Activated CD8-positive, alpha-beta memory T cell treated with anti-CD3 and anti-CD28 coated beads, Interleukin-2, amount 50 U/mL, for 48 hours (primary cell): Measurements from ENCODE around the gene EIF2AK3.

Source experiments
- DNase-seq: peaks from one replicate; pipeline ENCODE4 v3.0.0-alpha.2; 2020

The EIF2AK3 gene

GRCh38 chr2:88537640-88538039 lies 89.6 kb downstream of the EIF2AK3 start:
- DNase-seq = no peak

- DNase-seq = no peak
Measured at GRCh38 chr2:88530081-88530480, 97.2 kb downstream of the EIF2AK3 start.

- DNase-seq = no peak
Measured at GRCh38 chr2:88521445-88522073, 105.7 kb downstream of the EIF2AK3 start.

- DNase-seq = no peak
Measured at GRCh38 chr2:88517759-88518201, 109.5 kb downstream of the EIF2AK3 start.
